Right lung (tissue), 5 donors: ENCODE data around the gene GNG2. TPM values are rescaled to one million over a fixed set of nuclear protein-coding genes. Genes with fewer than 3 reads are reported as not detected.

Experiments used
- DNase-seq, 2 donors: peaks; one replicate each; pipeline ENCODE4 v3.0.0-alpha.2; 2013
- polyA plus RNA-seq, 5 donors: library from polyadenylated mRNA; unstranded; fragments of 120-200 nt; gene quantifications; one replicate each; pipeline versions ENCODE4 v1.2.1 to v1.2.3, GENCODE V29; 2013; ENCODE audit warnings: inconsistent platforms in 1 of 5, low replicate concordance in 1 of 5; ENCODE audit not compliant: insufficient read length in 5 of 5, insufficient read depth in 1 of 5

Gene GNG2
- polyA plus RNA-seq, 5 donors, result 67.5 to 101 (median 98.3) TPM

- no peak for DNase-seq
These were observed 130.1 kb downstream of the GNG2 start for GRCh38 chr14:51990488-51990887.

GRCh38 chr14:51993285-51993920 lies 133.0 kb downstream of the GNG2 start:
- DNase-seq, result no peak

DNA sequence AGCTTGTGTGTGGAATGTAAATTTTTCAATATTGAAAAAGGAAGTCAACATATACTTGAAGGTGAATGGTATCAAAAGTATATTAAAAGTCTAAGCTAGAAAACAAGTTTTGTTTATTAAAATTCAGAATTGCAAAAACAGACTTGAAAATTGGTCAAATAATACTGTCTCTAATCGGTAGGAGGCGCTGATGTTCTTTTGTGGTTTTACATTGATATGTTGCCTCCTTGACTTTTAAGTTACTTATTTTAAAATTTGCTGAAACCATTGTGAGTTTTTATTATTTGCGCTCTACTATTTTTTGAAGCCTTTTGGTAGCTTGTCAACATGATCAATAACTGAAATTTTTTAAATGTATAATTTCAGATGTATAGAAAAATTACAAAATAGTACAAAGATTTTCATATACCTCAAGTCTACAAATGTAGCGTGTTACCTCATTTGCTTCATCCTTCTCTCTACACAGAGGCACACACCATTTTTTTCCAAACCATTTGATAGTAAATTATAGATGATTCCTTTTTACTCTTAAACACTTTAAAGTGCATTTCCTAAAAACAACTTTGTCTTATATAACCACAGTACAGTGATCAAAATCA lies 135.8 kb downstream of the GNG2 start:
- DNase-seq, result no peak

GRCh38 chr14:51998348-51998747 lies 137.9 kb downstream of the GNG2 start:
- no peak for DNase-seq

DNA sequence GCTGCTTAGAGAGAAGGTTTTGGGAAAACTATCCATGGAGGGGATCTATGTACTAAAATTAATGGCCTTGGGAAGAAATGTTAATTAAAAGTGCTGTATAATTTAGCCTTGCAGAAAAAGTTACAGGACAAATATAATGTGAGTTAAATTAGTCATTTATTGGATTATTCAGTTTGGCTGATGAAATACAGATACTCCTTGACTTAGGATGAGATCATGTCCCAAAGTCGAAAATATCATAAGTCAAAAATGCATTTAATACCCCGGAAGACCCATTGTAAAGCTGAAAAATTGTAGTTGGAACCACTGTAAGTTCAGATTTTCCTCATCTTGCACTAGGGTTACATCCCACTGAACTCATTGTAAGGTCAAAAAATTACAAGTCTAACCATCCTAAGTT lies 138.7 kb downstream of the GNG2 start:
- DNase-seq, result no peak

GRCh38 chr14:52000019-52000582 lies 139.7 kb downstream of the GNG2 start:
- DNase-seq, result no peak

GRCh38 chr14:52000696-52001095 lies 140.3 kb downstream of the GNG2 start:
- DNase-seq, result no peak

DNA sequence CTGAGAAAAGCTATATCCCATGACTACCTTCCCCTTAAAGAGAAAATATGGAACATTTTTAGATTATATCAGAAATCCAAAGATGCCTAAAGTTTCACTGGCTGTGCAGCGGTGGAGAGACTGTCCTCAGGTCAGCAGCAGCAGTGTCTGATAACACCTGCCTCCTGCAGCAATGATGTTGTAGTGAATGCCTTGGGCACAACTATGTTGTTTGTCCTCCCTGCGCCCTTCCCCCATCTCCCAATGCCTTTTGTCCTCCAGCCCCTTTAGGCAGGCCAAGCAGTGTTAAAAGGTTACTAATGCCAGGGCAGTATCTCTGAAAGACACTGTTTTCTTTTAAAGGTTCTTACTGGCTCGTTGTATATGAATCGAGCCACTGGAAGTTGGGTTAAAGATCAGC lies 142.1 kb downstream of the GNG2 start:
- DNase-seq, result no peak

- no peak for DNase-seq
These were observed 142.9 kb downstream of the GNG2 start for GRCh38 chr14:52003324-52003723.

DNA sequence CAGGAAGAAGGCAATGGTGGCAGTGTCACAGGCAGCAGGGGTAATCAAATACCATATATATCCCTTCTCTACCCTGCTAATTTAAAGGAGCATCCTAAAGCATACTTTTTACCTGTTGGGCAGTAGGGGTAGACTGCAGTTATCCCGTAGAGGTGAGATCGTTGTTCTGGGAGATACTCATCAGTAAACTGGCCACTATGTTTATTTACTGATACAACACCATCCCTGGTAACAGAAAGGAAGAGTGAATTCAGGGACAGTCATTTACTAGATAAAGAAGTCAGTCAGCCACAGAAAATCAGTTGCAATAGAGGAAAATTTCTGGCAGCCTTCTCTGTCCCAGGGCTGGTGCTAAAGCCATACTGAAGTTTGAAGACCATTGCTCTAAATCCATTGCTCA lies 145.2 kb downstream of the GNG2 start:
- no peak for DNase-seq

DNA sequence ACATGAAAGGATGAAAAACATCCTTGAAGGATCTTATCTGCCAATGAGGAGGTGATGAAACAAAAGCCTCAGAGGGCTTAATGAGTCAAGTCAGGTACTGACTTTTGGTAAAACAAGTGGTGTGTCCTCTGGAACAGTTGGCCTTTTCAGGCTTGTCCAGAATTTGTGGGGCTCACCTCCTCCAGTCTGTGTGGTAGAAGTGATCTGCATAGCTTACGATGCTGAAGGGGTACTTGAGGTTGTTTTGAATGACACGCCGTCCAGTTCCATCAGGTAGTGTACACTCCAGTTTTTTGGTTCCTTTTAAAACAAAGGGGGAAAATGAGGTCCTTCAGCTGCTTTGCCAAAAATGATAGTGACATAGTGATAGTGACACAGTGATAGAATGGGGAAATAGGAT lies 145.9 kb downstream of the GNG2 start:
- DNase-seq, result no peak

DNA sequence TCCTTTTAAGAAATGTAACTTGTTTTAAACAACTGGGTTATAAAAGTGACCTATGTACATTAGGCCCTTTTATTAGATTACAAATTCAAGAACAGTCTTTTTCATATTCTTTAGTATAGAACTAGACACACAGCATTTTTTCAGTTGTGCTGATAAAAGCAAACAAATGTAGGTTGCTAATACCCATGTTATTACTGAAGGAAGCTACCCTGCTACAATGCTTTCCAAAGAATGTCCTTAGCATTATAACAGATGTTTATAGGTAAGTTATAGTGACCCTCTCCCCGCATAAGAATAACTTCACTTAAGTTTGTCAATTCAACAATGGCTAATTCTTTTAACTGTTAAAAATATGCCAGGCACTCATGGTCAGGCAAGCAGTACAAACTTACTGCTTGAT lies 146.8 kb downstream of the GNG2 start:
- DNase-seq, result no peak

DNA sequence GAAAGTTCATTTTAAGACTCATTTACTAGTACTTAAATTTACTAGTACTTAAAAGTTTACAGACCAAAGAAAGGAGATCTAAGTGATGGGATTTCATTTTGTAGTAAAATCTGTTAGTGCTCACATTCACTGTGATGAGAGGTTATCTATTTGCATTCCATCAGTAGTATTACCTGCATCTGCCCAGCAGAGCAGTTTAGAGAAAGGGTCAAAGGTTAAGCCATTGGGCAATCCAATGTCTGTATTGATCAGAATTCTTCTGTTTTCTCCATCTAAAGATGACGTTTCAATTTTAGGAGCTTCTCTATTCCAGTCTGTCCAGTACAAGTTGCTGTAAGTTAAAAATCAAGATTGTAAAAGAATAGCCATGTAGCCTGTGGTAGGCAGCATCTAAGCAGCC lies 147.2 kb downstream of the GNG2 start:
- DNase-seq, result no peak

DNA sequence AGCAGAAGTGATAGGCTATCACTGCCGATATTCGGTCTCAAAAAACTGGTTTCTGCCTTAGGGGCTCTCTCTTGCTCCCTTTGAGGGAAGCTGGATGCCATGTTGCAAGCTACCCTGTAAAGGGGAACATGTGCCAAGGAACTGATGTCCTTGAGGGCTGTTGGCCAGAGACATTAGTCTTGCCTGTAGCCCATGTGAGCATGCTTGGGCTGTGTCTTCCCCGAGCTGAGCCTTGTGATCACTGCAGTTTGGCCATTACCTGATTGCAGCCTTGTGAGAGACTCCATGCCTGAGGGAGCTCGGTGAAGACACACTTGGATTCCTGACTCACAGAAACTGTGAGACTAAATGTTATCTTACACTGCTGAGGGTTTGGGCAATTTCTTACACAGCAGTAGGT lies 147.7 kb downstream of the GNG2 start:
- DNase-seq, result no peak

DNA sequence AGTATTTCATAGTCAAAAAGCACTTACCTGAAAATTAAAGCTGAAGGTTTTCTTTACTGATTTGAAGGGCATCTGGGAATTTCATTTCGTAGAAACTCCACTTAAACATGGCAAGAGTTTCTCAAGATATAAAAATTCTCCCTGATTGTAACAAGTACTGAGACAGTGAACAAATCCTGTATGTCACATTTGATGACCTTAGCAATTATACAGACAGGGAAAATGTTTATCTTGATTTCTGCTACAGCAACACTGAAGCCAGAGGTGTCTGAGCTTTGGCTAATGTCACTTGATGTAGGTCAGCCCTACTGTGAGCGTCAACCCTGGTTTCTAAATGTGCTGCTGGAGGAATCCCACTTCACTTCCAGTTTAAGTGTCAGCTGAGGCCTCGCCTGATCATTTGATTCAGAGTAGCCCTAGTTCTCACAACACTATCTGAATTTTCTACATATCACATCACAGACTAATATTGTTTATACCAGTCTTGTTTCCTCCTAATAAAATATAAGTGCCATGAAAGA lies 149.8 kb downstream of the GNG2 start:
- no peak for DNase-seq

DNA sequence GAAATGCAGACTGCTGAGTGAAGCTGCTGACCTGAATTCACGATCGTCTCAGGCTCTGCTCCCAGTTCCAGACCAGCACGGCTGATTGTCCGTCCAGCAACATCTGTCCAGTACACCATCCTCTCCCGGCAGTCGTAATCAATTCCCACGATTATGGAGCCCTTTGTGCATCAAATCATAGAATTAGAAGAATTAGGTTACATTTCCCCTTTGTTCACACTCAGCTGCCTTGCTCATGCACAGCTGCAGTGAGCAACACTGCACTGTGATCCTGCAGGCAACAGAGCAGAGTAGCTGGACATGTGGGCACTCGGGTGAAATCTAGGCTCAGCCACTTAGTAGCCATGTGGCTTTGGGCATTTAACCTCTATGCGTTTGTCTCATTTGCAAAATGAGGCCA lies 151.1 kb downstream of the GNG2 start:
- no peak for DNase-seq

DNA sequence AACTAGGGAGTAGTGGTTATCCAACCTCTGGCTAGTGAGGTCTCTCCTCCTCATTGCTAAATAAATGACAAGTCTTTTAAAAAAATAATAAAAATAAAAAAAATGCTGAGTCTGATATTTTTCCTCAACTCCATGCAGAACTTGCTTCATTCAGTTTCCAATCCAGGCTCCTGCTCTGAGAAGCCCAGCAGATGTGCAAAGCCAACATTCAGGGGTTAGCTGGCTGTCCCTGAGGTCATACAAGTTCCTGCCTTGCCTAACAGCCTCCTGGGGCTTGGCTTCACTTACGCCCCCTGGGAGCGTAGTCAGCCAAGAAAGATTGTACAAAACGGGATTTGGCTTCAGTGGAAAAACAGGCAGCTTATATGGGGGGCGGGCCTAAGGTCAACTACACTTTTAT lies 152.2 kb downstream of the GNG2 start:
- peak; percentile 53 to 66 for DNase-seq

DNA sequence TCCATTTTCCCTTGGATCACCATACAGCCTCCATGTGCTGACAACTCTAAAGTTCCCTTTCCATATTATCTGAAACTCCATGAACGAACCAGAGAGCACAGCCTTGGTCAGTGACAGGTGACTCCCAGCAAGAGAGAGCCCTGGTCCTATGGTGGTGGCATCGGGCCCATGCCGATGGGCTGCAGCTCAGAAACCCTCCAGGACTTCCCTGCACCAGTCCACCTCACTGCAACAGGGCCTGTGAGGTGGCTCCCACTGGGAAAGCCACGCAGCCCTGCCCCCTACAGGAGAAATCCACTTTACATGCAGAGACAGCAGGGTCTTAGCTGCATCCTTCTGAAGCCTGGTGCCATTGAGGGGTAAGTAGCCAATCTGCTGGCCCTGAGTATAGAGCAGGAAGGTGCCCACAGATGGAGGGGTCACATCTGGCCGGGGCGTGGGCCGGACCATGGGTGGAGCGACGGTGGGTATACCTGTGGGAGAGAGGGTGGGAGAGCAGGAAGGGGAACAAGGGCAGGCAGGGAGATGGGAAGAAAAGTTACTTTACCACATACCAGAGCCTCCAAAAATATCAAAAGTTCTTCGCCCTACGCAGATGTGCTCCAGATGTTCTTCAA lies 153.7 kb downstream of the GNG2 start:
- DNase-seq, result no peak

GRCh38 chr14:52014601-52015267 lies 154.3 kb downstream of the GNG2 start:
- no peak for DNase-seq

- no peak for DNase-seq
These were observed 155.1 kb downstream of the GNG2 start for GRCh38 chr14:52015411-52016030.

DNA sequence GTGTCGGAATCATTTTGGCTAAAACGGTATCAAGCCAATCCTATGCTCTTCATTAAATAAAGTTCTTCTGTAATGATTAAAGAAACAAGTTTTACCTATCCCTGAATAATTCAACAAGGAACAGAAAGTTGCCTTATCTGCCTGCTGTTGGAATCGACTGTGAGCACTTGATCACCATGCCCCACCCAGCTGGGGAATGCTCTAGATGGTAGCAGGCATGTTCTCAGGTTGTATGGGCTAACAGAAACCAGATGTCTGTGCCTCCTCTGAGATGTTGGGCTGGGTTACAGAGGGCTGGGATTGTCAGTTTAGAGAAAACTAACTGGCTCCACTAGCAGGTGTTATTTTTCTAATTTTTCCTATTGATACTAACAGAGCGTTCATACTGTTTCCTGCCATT lies 157.8 kb downstream of the GNG2 start:
- DNase-seq, result no peak

DNA sequence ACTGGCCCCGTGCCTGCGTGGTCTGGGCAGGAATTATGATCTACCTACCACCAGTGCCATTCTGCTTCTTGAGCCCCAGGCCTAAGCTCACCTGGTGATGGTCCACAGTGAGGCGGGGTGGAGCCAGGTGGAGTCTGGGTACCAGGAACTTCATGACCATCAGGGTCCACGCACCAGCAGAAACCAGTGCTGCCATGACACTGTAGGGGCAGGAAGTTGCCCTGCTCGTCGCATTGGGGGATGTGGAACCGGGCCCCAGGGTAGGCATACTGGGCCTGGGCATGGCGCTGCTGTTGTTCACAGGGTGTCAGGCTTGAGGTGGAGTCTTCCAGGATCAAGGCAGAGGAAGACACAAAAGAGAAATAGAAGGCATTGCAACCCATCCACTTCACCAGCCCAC lies 158.6 kb downstream of the GNG2 start:
- no peak for DNase-seq
